Nephron progenitor cell (in vitro differentiated cells): ENCODE data around the gene TFDP2.

Source experiments
- DNase-seq: peaks from one replicate; pipeline ENCODE4 v3.0.0; 2021
- H3K27ac Mint-ChIP-seq: 2 replicates; pipeline ENCODE4 v1.8.0; 2021; ENCODE audit warnings: mild to moderate bottlenecking, moderate library complexity, mixed read lengths
- H3K27me3 Mint-ChIP-seq: 2 replicates; pipeline ENCODE4 v1.8.0; 2021; ENCODE audit warnings: mild to moderate bottlenecking, low read depth, mixed read lengths; ENCODE audit not compliant: poor library complexity
- H3K36me3 Mint-ChIP-seq: 2 replicates; pipeline ENCODE4 v1.8.0; 2021; ENCODE audit warnings: low read depth, mixed read lengths
- H3K4me1 Mint-ChIP-seq: 2 replicates; pipeline ENCODE4 v1.8.0; 2021; ENCODE audit warnings: mixed read lengths
- H3K4me3 Mint-ChIP-seq: 2 replicates; pipeline ENCODE4 v1.8.0; 2021; ENCODE audit warnings: mild to moderate bottlenecking, moderate library complexity, mixed read lengths
- H3K9me3 Mint-ChIP-seq: 2 replicates; pipeline ENCODE4 v1.8.0; 2021; ENCODE audit warnings: mild to moderate bottlenecking, moderate library complexity, mixed read lengths
- TF ChIP-seq, protein P1 (sequence below): fragments of 200-600 bp; sonication (generic); IDR thresholded peaks from 2 replicates; pipeline ENCODE4 v1.5.0; 2021; ENCODE audit warnings: antibody characterized with exemption

TFDP2 gene

DNA sequence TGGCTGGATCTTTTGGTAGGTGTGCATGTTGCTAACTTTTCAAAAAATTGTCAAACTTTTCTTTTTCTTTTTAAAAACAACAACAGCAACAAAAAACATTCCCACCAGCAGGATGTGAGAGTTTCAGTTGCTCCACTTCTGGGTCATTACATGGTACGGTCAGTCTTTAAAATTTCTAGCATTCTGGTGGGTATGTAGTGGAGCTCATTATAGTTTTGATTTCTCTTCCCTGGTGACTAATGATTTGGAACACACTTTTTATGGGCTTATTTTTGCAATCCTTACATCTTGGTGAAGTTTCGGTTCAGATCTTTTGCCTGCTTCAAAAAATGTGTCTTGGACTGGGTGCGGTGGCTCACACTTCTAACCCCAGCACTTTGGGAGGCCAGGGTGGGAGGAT is 253.6 kb downstream of the TFDP2 start:
- no peak for DNase-seq
- no peak overlapping the region for H3K4me3 Mint-ChIP-seq
- H3K4me1 Mint-ChIP-seq: peaks cover 4% of the 10 kb centered on the region
- TF ChIP-seq, protein P1, sequence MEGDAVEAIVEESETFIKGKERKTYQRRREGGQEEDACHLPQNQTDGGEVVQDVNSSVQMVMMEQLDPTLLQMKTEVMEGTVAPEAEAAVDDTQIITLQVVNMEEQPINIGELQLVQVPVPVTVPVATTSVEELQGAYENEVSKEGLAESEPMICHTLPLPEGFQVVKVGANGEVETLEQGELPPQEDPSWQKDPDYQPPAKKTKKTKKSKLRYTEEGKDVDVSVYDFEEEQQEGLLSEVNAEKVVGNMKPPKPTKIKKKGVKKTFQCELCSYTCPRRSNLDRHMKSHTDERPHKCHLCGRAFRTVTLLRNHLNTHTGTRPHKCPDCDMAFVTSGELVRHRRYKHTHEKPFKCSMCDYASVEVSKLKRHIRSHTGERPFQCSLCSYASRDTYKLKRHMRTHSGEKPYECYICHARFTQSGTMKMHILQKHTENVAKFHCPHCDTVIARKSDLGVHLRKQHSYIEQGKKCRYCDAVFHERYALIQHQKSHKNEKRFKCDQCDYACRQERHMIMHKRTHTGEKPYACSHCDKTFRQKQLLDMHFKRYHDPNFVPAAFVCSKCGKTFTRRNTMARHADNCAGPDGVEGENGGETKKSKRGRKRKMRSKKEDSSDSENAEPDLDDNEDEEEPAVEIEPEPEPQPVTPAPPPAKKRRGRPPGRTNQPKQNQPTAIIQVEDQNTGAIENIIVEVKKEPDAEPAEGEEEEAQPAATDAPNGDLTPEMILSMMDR: no peak
- H3K27ac Mint-ChIP-seq: no peak overlapping the region
- H3K27me3 Mint-ChIP-seq: no peaks in the 10 kb centered on the region
- H3K36me3 Mint-ChIP-seq: peaks cover 77% of the 10 kb centered on the region
- H3K9me3 Mint-ChIP-seq: peaks cover 45% of the 10 kb centered on the region

GRCh38 chr3:141894524-141895176 is 254.7 kb downstream of the TFDP2 start:
- Mint-ChIP-seq H3K4me1 (peaks cover 4% of the 10 kb centered on the region), H3K4me3 (no peak overlapping the region), H3K27ac (no peak overlapping the region), H3K9me3 (peaks cover 35% of the 10 kb centered on the region), H3K27me3 (no peaks in the 10 kb centered on the region), H3K36me3 (peaks cover 68% of the 10 kb centered on the region)
- TF ChIP-seq, protein P1: no peak
- no peak for DNase-seq
